Breast epithelium (tissue), 4 donors: Measurements from ENCODE around the gene C16orf96. TPM values are rescaled to one million over a fixed set of nuclear protein-coding genes. Genes with fewer than 3 reads are reported as not detected.

Source experiments
- DNase-seq, 2 donors: peaks; one replicate each; pipeline ENCODE4 v3.0.0-alpha.2; 2019; ENCODE audit warnings: low spot score in 2 of 2
- H3K27ac ChIP-seq, 2 donors: fragments of 200-600 bp; sonication (generic) in 1 of 2; one replicate each; pipeline ENCODE4 v1.5.1; 2016 to 2019; ENCODE audit warnings: mild to moderate bottlenecking in 1 of 2
- H3K27me3 ChIP-seq, 2 donors: fragments of 200-600 bp; sonication (generic) in 1 of 2; one replicate each; pipeline versions ENCODE4 v1.5.1 to v1.6.0; 2017 to 2019; ENCODE audit warnings: control low read depth in 1 of 2, mild to moderate bottlenecking in 1 of 2
- H3K36me3 ChIP-seq: fragments of 200-600 bp; one replicate; pipeline ENCODE4 v1.5.1; 2019
- H3K4me1 ChIP-seq, 2 donors: fragments of 200-600 bp; sonication (generic); one replicate each; pipeline ENCODE4 v1.5.1; 2016 to 2019; ENCODE audit warnings: control low read depth in 1 of 2
- H3K4me3 ChIP-seq, 3 donors: fragments of 200-600 bp; sonication (generic); 1 replicate in 2 of 3; 2 replicates in 1 of 3; pipeline ENCODE4 v1.5.1; 2016 to 2019; ENCODE audit warnings: mild to moderate bottlenecking in 3 of 3, moderate library complexity in 2 of 3
- H3K9me3 ChIP-seq, 2 donors: fragments of 200-600 bp; sonication (generic) in 1 of 2; one replicate each; pipeline ENCODE4 v1.5.1; 2016 to 2019; ENCODE audit warnings: control low read depth in 1 of 2
- CTCF ChIP-seq, 3 donors: fragments of 450-650 bp; IDR thresholded peaks; one replicate each; pipeline ENCODE4 v1.5.1; 2016 to 2017; ENCODE audit warnings: antibody characterized with exemption in 3 of 3, mild to moderate bottlenecking in 3 of 3, moderate library complexity in 3 of 3
- POLR2A ChIP-seq: fragments of 450-650 bp; IDR thresholded peaks from one replicate; pipeline ENCODE4 v1.6.1; 2016; ENCODE audit warnings: antibody characterized with exemption, mild to moderate bottlenecking, moderate library complexity
- POLR2AphosphoS5 ChIP-seq, 3 donors: sonication (generic); formaldehyde crosslinking; IDR thresholded peaks; one replicate each; pipeline ENCODE4 v1.6.1; 2017; ENCODE audit warnings: antibody characterized with exemption in 3 of 3
- intact Hi-C: fragments of 100-400 bp; cut with DNase I; formaldehyde crosslinking; loops from one replicate; pipeline ENCODE4 v1.15.1; 2023; ENCODE audit warnings: low total_unique reads
- total RNA-seq, 3 donors: library from RNA; depleted of rRNA; stranded (reverse); fragments of >200 nt; gene quantifications; one replicate each; pipeline ENCODE4 v1.1.0, GENCODE V29; 2016

Gene C16orf96
- total RNA-seq, 3 donors from 2014 or later: not detected

- TF ChIP-seq CTCF (IDR thresholded peaks at IDR 0.05) (no peak), POLR2A (no peak), POLR2AphosphoS5 (IDR thresholded peaks at IDR 0.05) (no peak)
- H3K27me3 ChIP-seq: no peaks in the 10 kb centered on the region
- no peaks in the 10 kb centered on the region for H3K9me3 ChIP-seq
- DNase-seq: no peak
- H3K27ac ChIP-seq: no peak overlapping the region
- intact Hi-C loops: no loop called here
- H3K4me3 ChIP-seq: no peak overlapping the region
- H3K4me1 ChIP-seq: no peaks in the 10 kb centered on the region
- H3K36me3 ChIP-seq: no peaks in the 10 kb centered on the region
Observed at GRCh38 chr16:4578961-4579530, 22.9 kb downstream of the C16orf96 start.

- DNase-seq: no peak
- Histone ChIP-seq H3K9me3 (no peaks in the 10 kb centered on the region), H3K27me3 (no peaks in the 10 kb centered on the region), H3K4me3 (no peak overlapping the region), H3K27ac (no peak overlapping the region), H3K4me1 (no peaks in the 10 kb centered on the region), H3K36me3 (no peaks in the 10 kb centered on the region)
- intact Hi-C loops: no loop called here
- TF ChIP-seq POLR2AphosphoS5 (IDR thresholded peaks at IDR 0.05) (no peak), POLR2A (no peak), CTCF (IDR thresholded peaks at IDR 0.05) (no peak)
Observed at GRCh38 chr16:4580250-4580649, 24.1 kb downstream of the C16orf96 start.

GRCh38 chr16:4583906-4584305 lies 27.8 kb downstream of the C16orf96 start:
- H3K36me3 ChIP-seq: no peaks in the 10 kb centered on the region
- no peak for TF ChIP-seq POLR2AphosphoS5 (IDR thresholded peaks at IDR 0.05)
- TF ChIP-seq CTCF (IDR thresholded peaks at IDR 0.05): no peak
- no peak for TF ChIP-seq POLR2A
- no peak overlapping the region for H3K27ac ChIP-seq
- no peaks in the 10 kb centered on the region for H3K4me1 ChIP-seq
- no peak overlapping the region for H3K4me3 ChIP-seq
- no peaks in the 10 kb centered on the region for H3K27me3 ChIP-seq
- peaks cover 0 to 7% of the 10 kb centered on the region in 2 donors for H3K9me3 ChIP-seq
- intact Hi-C loops: no loop called here
- DNase-seq: no peak

- Histone ChIP-seq H3K9me3 (peaks cover 0 to 7% of the 10 kb centered on the region in 2 donors), H3K4me3 (no peak overlapping the region), H3K36me3 (no peaks in the 10 kb centered on the region), H3K27ac (no peak overlapping the region), H3K4me1 (no peaks in the 10 kb centered on the region), H3K27me3 (no peaks in the 10 kb centered on the region)
- no peak for DNase-seq
- intact Hi-C loops: no loop called here
- no peak for TF ChIP-seq CTCF (IDR thresholded peaks at IDR 0.05)
- TF ChIP-seq POLR2AphosphoS5 (IDR thresholded peaks at IDR 0.05): no peak
- TF ChIP-seq POLR2A: no peak
Observed at GRCh38 chr16:4586291-4586690, 30.2 kb downstream of the C16orf96 start.

GRCh38 chr16:4588386-4588785 lies 32.2 kb downstream of the C16orf96 start:
- Histone ChIP-seq H3K27ac (no peak overlapping the region), H3K9me3 (peaks cover 0 to 7% of the 10 kb centered on the region in 2 donors), H3K27me3 (no peaks in the 10 kb centered on the region), H3K36me3 (no peaks in the 10 kb centered on the region), H3K4me1 (no peaks in the 10 kb centered on the region), H3K4me3 (no peak overlapping the region)
- TF ChIP-seq POLR2AphosphoS5 (IDR thresholded peaks at IDR 0.05) (no peak), POLR2A (no peak), CTCF (IDR thresholded peaks at IDR 0.05) (no peak)
- intact Hi-C loops: no loop called here
- no peak for DNase-seq
